ENCODE results near the gene AGFG2. TPM values are rescaled to one million over a fixed set of nuclear protein-coding genes. Genes with fewer than 3 reads are reported as not detected.

Gene AGFG2
- total RNA-seq, 1 donor from 2014 or later: 37.6 TPM

DNA sequence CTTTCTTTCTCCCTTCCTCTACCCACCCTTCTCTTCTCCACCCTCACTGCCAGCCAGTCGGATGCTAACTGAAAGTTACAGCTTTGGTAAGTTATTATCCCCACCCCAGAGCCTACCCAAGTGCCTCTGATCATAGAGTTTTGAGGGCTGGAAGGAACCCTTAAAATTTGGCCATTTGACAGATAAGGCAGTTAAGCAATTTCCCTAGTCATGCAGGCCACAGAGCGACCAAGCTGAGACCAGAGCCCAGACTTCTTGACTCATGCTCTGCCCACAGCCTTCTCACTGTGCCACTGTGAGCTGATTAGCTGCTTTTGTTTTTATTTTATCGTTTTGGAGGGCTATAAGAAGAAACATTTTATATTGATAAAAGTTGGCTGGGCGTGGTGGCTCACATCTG is 17.5 kb downstream of the AGFG2 start:
- DNase-seq (ENCODE audit: extremely low spot score in 2 of 2): no peak
- peaks cover 0 to 14% of the 10 kb centered on the region in 2 donors for H3K36me3 ChIP-seq
- H3K4me3 ChIP-seq: no peak overlapping the region
- no peaks in the 10 kb centered on the region for H3K27me3 ChIP-seq
- TF ChIP-seq CTCF (IDR thresholded peaks at IDR 0.05) (no peak), POLR2AphosphoS5 (IDR thresholded peaks at IDR 0.05; ENCODE audit: insufficient read depth in 1 of 2, low read depth in 1 of 2) (no peak), POLR2A (IDR thresholded peaks at IDR 0.05) (no peak)
- H3K9me3 ChIP-seq: no peaks in the 10 kb centered on the region
- intact Hi-C loops (cut with DNase I): loop anchor here (5.0 kb wide), 1 partner anchor 84 kb away; no protein-coding TSS in a partner anchor
- no peaks in the 10 kb centered on the region for H3K4me1 ChIP-seq
- H3K27ac ChIP-seq: no peak overlapping the region

DNA sequence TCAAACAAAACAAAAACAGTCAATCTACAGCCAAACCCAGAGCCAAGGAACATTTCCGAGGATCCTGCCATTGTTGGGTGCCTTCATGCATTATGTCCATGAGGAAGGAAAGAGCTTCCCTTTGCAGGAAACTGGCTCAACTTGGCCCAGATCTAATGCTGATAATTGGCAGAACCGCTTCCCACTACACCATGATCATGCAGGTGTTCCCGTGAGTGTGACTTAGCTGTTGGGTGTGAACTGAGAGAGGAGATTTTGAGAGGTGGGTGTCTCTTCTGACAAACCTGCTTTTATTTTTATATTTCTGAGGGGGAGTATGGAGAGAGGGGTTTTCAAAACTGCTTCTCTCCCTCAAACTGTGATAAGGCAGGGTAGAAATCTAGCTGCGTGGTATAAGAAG is 20.1 kb downstream of the AGFG2 start:
- Histone ChIP-seq H3K27me3 (no peaks in the 10 kb centered on the region), H3K4me3 (no peak overlapping the region), H3K4me1 (peaks cover 5% of the 10 kb centered on the region), H3K9me3 (no peaks in the 10 kb centered on the region), H3K36me3 (peaks cover 0 to 22% of the 10 kb centered on the region in 2 donors), H3K27ac (no peak overlapping the region)
- intact Hi-C loops (cut with DNase I): loop anchor here (5.0 kb wide), 1 partner anchor 87 kb away; no protein-coding TSS in a partner anchor
- TF ChIP-seq CTCF (IDR thresholded peaks at IDR 0.05) (no peak), POLR2A (IDR thresholded peaks at IDR 0.05) (no peak), POLR2AphosphoS5 (IDR thresholded peaks at IDR 0.05; ENCODE audit: insufficient read depth in 1 of 2, low read depth in 1 of 2) (no peak)
- no peak for DNase-seq (ENCODE audit: extremely low spot score in 2 of 2)

DNA sequence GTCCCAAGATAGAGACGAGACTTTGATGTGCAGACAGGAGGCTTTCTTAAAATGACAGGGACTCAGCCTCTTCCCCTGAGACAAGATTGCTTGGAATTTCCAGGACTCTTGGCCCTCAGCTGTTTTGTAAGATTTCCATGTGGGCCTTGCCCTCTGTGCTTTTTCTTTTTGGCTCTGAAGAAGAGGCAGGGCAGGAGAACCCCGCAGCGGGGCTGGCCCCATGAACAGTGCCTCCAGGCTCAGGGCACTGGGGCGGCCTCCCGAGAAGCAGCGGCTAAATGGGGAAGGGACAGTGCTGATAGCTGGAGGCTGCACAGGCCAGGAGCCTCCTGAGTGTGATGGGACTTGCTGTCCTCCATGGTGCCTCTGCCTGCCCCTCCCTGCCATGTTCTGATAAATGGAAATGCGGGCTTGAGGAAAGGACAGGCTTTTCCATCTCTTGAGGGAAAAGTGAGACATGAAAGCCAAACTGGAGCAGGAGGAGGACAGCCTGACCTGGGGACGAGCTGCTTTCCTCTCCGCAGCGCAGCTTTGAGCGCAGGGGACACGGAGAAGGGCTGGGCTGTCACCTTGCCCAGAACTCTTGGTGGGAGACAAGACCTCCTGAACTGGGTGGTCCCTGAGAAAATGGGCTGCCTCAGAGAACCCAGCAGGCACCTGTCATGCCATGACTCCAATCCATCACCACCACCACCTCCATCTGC is 22.6 kb downstream of the AGFG2 start:
- DNase-seq (ENCODE audit: extremely low spot score in 2 of 2): no peak
- peaks cover 5% of the 10 kb centered on the region for H3K4me1 ChIP-seq
- H3K4me3 ChIP-seq: no peak overlapping the region
- peaks cover 0 to 10% of the 10 kb centered on the region in 2 donors for H3K36me3 ChIP-seq
- TF ChIP-seq POLR2AphosphoS5 (IDR thresholded peaks at IDR 0.05; ENCODE audit: insufficient read depth in 1 of 2, low read depth in 1 of 2): no peak
- no peak for TF ChIP-seq POLR2A (IDR thresholded peaks at IDR 0.05)
- TF ChIP-seq CTCF (IDR thresholded peaks at IDR 0.05): no peak
- intact Hi-C loops (cut with DNase I): no loop called here
- no peaks in the 10 kb centered on the region for H3K27me3 ChIP-seq
- H3K27ac ChIP-seq: no peak overlapping the region
- no peaks in the 10 kb centered on the region for H3K9me3 ChIP-seq

DNA sequence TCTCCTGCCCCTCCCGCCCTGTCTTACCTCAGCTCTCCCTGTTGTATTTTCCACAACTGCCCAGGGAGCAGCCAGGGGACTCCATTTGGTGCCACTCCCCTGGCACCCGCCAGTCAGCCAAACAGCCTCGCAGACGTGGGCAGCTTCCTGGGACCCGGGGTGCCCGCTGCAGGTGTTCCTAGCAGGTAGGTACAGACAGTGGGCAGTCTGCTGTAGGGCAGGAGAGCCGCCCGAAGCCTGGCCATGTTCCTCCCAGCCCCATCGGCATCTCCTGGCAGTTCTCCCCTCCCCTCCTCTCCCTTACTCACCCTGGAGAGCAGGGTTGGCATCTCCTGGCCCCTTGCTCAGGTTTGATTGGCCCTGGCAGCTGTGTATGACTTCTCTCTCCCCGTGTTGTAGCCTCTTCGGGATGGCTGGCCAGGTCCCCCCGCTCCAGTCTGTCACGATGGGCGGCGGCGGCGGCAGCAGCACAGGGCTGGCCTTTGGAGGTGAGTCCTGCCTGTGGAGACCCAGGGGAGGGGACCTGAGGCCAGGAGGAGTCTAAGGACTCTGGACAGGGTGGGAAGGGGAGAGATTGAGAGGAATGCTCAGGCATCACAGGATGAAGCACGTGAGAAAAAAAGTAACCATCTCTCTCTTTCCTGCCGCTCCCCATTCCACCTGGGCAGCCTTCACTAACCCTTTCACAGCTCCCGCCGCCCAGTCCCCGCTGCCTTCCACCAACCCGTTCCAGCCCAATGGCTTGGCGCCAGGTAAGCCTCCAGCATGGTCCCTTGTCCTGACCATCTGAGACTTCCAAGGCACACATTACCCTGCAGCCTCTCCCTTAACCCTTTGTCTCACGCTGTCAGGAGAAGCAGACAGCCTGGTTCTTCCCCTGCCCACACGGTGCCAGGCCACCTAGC is 23.4 kb downstream of the AGFG2 start:
- TF ChIP-seq POLR2A (IDR thresholded peaks at IDR 0.05) (no peak), CTCF (IDR thresholded peaks at IDR 0.05) (no peak), POLR2AphosphoS5 (IDR thresholded peaks at IDR 0.05; ENCODE audit: insufficient read depth in 1 of 2, low read depth in 1 of 2) (no peak)
- DNase-seq (ENCODE audit: extremely low spot score in 2 of 2): no peak
- no peaks in the 10 kb centered on the region for H3K27me3 ChIP-seq
- H3K36me3 ChIP-seq: peaks cover 0 to 8% of the 10 kb centered on the region in 2 donors
- intact Hi-C loops (cut with DNase I): no loop called here
- H3K9me3 ChIP-seq: no peaks in the 10 kb centered on the region
- no peak overlapping the region for H3K27ac ChIP-seq
- peaks cover 7% of the 10 kb centered on the region for H3K4me1 ChIP-seq
- H3K4me3 ChIP-seq: no peak overlapping the region
